ENCODE results near the gene TLR9. TPM values are rescaled to one million over a fixed set of nuclear protein-coding genes. Genes with fewer than 3 reads are reported as not detected.

Gene TLR9
- total RNA-seq, 4 donors from 2014 or later, result 0.13 to 0.69 (median 0.17) TPM; not detected in 1

DNA sequence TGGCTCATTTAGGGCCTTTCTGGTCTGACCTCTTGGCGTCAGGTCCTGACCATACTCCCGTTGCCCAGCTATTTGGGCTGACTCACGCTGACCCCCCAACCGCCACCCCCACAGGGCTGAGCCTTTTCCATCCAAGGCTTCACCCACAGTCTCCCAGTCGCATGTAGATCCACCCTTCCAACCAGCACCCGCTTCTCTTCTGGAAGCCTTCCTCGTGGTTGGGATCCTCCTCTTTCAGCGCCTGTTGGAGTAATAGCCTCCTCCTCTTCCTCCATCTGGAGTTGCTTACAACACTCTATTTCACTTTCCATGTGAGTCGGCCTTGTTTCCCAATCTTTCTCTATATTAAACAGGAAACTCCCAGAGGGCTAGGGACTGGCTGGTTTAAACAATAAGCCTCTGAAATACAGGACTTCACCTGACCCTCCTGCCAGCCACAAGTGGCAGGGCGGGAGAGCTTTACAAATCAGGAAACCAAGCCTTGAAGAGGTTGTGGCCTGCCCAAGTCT, 29.6 kb downstream of the TLR9 start:
- Histone ChIP-seq H3K27me3 (no peaks in the 10 kb centered on the region), H3K36me3 (peaks cover 0 to 14% (median 11%) of the 10 kb centered on the region in 4 donors), H3K9me3 (no peaks in the 10 kb centered on the region), H3K4me3 (no peak overlapping the region), H3K27ac (replicated peaks in 1 of 4) (peak overlapping the region; percentile 44 to 89 (median 74)), H3K4me1 (peaks cover 46 to 86% (median 78%) of the 10 kb centered on the region in 4 donors)
- peak in 1 of 2 donors; percentile 33 for TF ChIP-seq POLR2AphosphoS5 (IDR thresholded peaks at IDR 0.05)
- TF ChIP-seq, protein P1, sequence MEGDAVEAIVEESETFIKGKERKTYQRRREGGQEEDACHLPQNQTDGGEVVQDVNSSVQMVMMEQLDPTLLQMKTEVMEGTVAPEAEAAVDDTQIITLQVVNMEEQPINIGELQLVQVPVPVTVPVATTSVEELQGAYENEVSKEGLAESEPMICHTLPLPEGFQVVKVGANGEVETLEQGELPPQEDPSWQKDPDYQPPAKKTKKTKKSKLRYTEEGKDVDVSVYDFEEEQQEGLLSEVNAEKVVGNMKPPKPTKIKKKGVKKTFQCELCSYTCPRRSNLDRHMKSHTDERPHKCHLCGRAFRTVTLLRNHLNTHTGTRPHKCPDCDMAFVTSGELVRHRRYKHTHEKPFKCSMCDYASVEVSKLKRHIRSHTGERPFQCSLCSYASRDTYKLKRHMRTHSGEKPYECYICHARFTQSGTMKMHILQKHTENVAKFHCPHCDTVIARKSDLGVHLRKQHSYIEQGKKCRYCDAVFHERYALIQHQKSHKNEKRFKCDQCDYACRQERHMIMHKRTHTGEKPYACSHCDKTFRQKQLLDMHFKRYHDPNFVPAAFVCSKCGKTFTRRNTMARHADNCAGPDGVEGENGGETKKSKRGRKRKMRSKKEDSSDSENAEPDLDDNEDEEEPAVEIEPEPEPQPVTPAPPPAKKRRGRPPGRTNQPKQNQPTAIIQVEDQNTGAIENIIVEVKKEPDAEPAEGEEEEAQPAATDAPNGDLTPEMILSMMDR (IDR thresholded peaks at IDR 0.05), result no peak
- 75% methylated on average over 10 of the region's 10 CpGs for WGBS
- no peak for DNase-seq (ENCODE audit: extremely low spot score)
- intact Hi-C loops (cut with DNase I), result no loop called here

DNA sequence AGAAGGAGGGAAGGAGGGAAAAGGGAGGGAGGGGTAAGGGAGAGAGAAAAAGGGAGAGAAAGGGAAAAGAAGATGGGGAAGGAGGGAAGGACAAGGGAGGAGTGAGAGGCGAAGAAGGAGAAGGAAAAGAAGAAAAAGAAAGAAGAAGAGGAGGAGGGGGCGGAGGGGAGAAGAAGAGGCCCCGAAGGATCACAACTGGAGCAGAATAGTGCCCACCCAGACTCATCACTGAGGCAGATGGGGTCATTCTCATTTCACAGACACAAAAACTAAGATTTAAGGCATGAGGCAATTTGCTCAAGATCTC, 30.2 kb downstream of the TLR9 start:
- Histone ChIP-seq H3K4me1 (peaks cover 53 to 87% (median 79%) of the 10 kb centered on the region in 4 donors), H3K27me3 (no peaks in the 10 kb centered on the region), H3K27ac (replicated peaks in 1 of 4) (peak overlapping the region in 3 of 4 donors; percentile 40 to 60 (median 44)), H3K36me3 (peaks cover 0 to 13% (median 10%) of the 10 kb centered on the region in 4 donors), H3K9me3 (no peaks in the 10 kb centered on the region), H3K4me3 (no peak overlapping the region)
- intact Hi-C loops (cut with DNase I), result no loop called here
- TF ChIP-seq POLR2A (IDR thresholded peaks at IDR 0.05; ENCODE audit: low read depth), result no peak
- TF ChIP-seq EP300 (IDR thresholded peaks at IDR 0.05), result no peak
- no peak for TF ChIP-seq POLR2AphosphoS5 (IDR thresholded peaks at IDR 0.05)
- TF ChIP-seq, protein P1 (IDR thresholded peaks at IDR 0.05), result no peak
- DNase-seq (ENCODE audit: extremely low spot score), result no peak
- WGBS, result 89% methylated on average over 3 of the region's 3 CpGs

DNA sequence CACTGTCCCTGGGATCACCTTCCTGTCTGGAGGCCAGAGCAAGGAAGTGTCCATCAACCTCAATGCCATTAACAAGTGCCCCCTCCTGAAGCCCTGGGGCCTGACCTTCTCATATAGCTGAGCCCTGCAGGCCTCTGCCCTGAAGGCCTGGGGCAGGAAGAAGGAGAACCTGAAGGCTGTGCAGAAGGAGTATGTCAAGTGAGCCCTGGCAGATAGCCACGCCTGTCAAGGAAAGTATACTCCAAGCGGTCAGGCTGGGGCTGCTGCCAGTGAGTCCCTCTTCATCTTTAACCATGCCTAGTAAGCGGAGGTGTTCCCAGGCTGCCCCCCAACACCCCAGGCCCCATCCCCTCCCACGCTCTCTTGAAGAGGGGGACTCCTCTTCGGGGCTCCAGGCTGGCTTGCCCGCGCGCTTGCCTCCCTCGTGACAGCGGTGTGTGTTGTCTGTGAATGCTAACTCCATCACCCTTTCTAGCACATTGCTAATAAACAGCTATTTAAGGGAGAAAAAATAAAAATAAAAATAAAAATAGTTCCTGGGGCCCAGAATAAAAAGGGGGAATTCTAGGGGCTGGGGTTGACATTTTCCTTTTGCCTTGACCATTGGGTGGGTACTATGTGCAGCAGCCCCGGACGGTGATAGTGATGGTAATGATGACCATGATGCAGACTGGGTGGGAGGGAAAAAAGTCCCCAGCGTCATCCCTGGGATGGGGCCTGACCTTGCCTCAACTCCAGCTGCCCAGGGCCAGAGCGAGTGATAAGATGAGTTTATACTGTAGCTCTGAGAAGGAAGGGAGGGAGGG, 30.8 kb downstream of the TLR9 start:
- no peaks in the 10 kb centered on the region for H3K27me3 ChIP-seq
- intact Hi-C loops (cut with DNase I), result no loop called here
- 46% methylated on average over 11 of the region's 14 CpGs for WGBS
- H3K4me3 ChIP-seq, result no peak overlapping the region
- peak overlapping the region in 2 of 4 donors; percentile 29 to 31 for H3K27ac ChIP-seq (replicated peaks in 1 of 4)
- TF ChIP-seq, protein P1 (IDR thresholded peaks at IDR 0.05), result no peak
- TF ChIP-seq EP300 (IDR thresholded peaks at IDR 0.05) (no peak), POLR2AphosphoS5 (IDR thresholded peaks at IDR 0.05) (peak; percentile 30 to 68)
- no peaks in the 10 kb centered on the region for H3K9me3 ChIP-seq
- peaks cover 51 to 87% (median 79%) of the 10 kb centered on the region in 4 donors for H3K4me1 ChIP-seq
- H3K36me3 ChIP-seq, result peaks cover 0 to 8% (median 5%) of the 10 kb centered on the region in 4 donors
- no peak for DNase-seq (ENCODE audit: extremely low spot score)

DNA sequence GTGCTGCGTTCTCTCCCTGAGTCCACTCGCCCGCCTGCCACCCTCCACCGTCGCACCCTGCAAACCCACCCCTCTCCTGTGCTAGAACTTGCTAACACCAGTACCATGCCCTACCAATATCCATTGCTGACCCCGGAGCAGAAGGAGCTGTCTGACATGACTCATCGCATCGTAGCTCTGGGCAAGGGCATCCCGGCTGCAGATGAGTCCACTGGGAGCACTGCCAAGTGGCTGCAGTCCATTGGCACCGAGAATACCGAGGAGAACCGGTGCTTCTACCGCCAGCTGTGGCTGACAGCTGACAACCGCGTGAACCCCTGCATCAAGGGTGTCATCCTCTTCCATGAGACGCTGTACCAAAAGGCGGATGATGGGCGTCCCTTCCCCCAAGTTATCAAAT, 32.4 kb downstream of the TLR9 start:
- TF ChIP-seq POLR2AphosphoS5 (IDR thresholded peaks at IDR 0.05) (no peak), EP300 (IDR thresholded peaks at IDR 0.05) (no peak), POLR2A (IDR thresholded peaks at IDR 0.05; ENCODE audit: low read depth) (no peak)
- TF ChIP-seq, protein P1 (IDR thresholded peaks at IDR 0.05), result no peak
- no peak overlapping the region for H3K27ac ChIP-seq (replicated peaks in 1 of 4)
- no peaks in the 10 kb centered on the region for H3K27me3 ChIP-seq
- DNase-seq (ENCODE audit: extremely low spot score), result no peak
- WGBS, result 64% methylated on average over 18 of the region's 18 CpGs
- peaks cover 39 to 73% (median 68%) of the 10 kb centered on the region in 4 donors for H3K4me1 ChIP-seq
- intact Hi-C loops (cut with DNase I), result no loop called here
- no peak overlapping the region for H3K4me3 ChIP-seq
- no peaks in the 10 kb centered on the region for H3K36me3 ChIP-seq
- no peaks in the 10 kb centered on the region for H3K9me3 ChIP-seq
